HEK293 (cell line): ENCODE measurements around the gene CD2AP.

Experiments used
- KLF8 ChIP-seq: fragments of 450-650 bp; formaldehyde crosslinking; IDR thresholded peaks from 2 replicates; pipeline ENCODE4 v1.5.1; 2016; ENCODE audit warnings: missing biosample characterization, missing genetic modification characterization
- PRDM1 ChIP-seq: fragments of 450-650 bp; formaldehyde crosslinking; IDR thresholded peaks from 2 replicates; pipeline ENCODE4; 2016; ENCODE audit warnings: missing biosample characterization, missing genetic modification characterization
- PRDM4 ChIP-seq: fragments of 450-650 bp; formaldehyde crosslinking; IDR thresholded peaks from 2 replicates; pipeline ENCODE4 v1.5.1; 2017; ENCODE audit warnings: missing biosample characterization, missing genetic modification characterization
- YY1 ChIP-seq: fragments of 450-650 bp; formaldehyde crosslinking; IDR thresholded peaks from 2 replicates; pipeline ENCODE4 v1.5.1; 2018; ENCODE audit warnings: missing biosample characterization, missing genetic modification characterization
- ZBTB1 ChIP-seq: fragments of 450-650 bp; formaldehyde crosslinking; IDR thresholded peaks from 2 replicates; pipeline ENCODE4 v1.5.1; 2016; ENCODE audit warnings: missing biosample characterization, missing genetic modification characterization
- ZBTB20 ChIP-seq: fragments of 450-650 bp; formaldehyde crosslinking; IDR thresholded peaks from 2 replicates; pipeline ENCODE4 v1.5.1; 2016; ENCODE audit warnings: missing biosample characterization, missing genetic modification characterization
- ZFP3 ChIP-seq: fragments of 450-650 bp; formaldehyde crosslinking; IDR thresholded peaks from 2 replicates; pipeline ENCODE4 v1.5.1; 2016; ENCODE audit warnings: low read depth, missing biosample characterization, missing genetic modification characterization
- ZNF169 ChIP-seq: fragments of 450-650 bp; formaldehyde crosslinking; IDR thresholded peaks from 2 replicates; pipeline ENCODE4 v1.5.1; 2016; ENCODE audit warnings: missing biosample characterization, missing genetic modification characterization
- ZNF175 ChIP-seq: fragments of 450-650 bp; formaldehyde crosslinking; IDR thresholded peaks from 2 replicates; pipeline ENCODE4 v1.5.1; 2016; ENCODE audit warnings: missing biosample characterization, missing genetic modification characterization
- ZNF18 ChIP-seq: fragments of 450-650 bp; formaldehyde crosslinking; IDR thresholded peaks from 2 replicates; pipeline ENCODE4 v1.5.1; 2016; ENCODE audit warnings: missing biosample characterization, missing genetic modification characterization
- ZNF2 ChIP-seq: fragments of 450-650 bp; formaldehyde crosslinking; IDR thresholded peaks from 2 replicates; pipeline ENCODE4 v1.5.1; 2016; ENCODE audit warnings: missing biosample characterization, missing genetic modification characterization
- ZNF221 ChIP-seq: fragments of 450-650 bp; formaldehyde crosslinking; IDR thresholded peaks from 2 replicates; pipeline ENCODE4 v1.5.1; 2017; ENCODE audit warnings: missing biosample characterization, missing genetic modification characterization, borderline replicate concordance
- ZNF335 ChIP-seq: fragments of 450-650 bp; formaldehyde crosslinking; conservative IDR thresholded peaks from 2 replicates; pipeline ENCODE4 v1.5.1; 2016; ENCODE audit warnings: missing biosample characterization, missing genetic modification characterization
- ZNF350 ChIP-seq: fragments of 450-650 bp; formaldehyde crosslinking; IDR thresholded peaks from 2 replicates; pipeline ENCODE4 v1.5.0; 2017; ENCODE audit warnings: missing biosample characterization, mild to moderate bottlenecking, missing genetic modification characterization
- ZNF366 ChIP-seq: fragments of 450-650 bp; formaldehyde crosslinking; conservative IDR thresholded peaks from 2 replicates; pipeline ENCODE4 v1.5.1; 2016; ENCODE audit warnings: missing biosample characterization, missing genetic modification characterization
- ZNF416 ChIP-seq: fragments of 450-650 bp; formaldehyde crosslinking; IDR thresholded peaks from 2 replicates; pipeline ENCODE4 v1.5.1; 2016; ENCODE audit warnings: missing biosample characterization, missing genetic modification characterization
- ZNF544 ChIP-seq: fragments of 450-650 bp; formaldehyde crosslinking; IDR thresholded peaks from 2 replicates; pipeline ENCODE4 v1.5.0; 2017; ENCODE audit warnings: missing biosample characterization, missing genetic modification characterization
- ZNF580 ChIP-seq: fragments of 450-650 bp; formaldehyde crosslinking; IDR thresholded peaks from 2 replicates; pipeline ENCODE4 v1.5.1; 2016; ENCODE audit warnings: missing biosample characterization, missing genetic modification characterization
- ZNF660 ChIP-seq: fragments of 450-650 bp; IDR thresholded peaks from 2 replicates; pipeline ENCODE4 v1.5.1; 2018; ENCODE audit warnings: missing biosample characterization, mild to moderate bottlenecking, missing genetic modification characterization
- ZNF670 ChIP-seq: fragments of 450-650 bp; formaldehyde crosslinking; IDR thresholded peaks from 2 replicates; pipeline ENCODE4 v1.5.1; 2016; ENCODE audit warnings: missing biosample characterization, missing genetic modification characterization, low read depth
- ZNF704 ChIP-seq: fragments of 450-650 bp; formaldehyde crosslinking; IDR thresholded peaks from 2 replicates; pipeline ENCODE4 v1.5.1; 2016; ENCODE audit warnings: missing biosample characterization, missing genetic modification characterization
- ZNF76 ChIP-seq: fragments of 450-650 bp; formaldehyde crosslinking; IDR thresholded peaks from 2 replicates; pipeline ENCODE4; 2016; ENCODE audit warnings: low read depth, missing biosample characterization, missing genetic modification characterization, borderline replicate concordance
- ZNF792 ChIP-seq: fragments of 450-650 bp; formaldehyde crosslinking; IDR thresholded peaks from 2 replicates; pipeline ENCODE4 v1.5.1; 2016; ENCODE audit warnings: missing biosample characterization, missing genetic modification characterization
- TF ChIP-seq, protein P1 (sequence below): fragments of 450-650 bp; formaldehyde crosslinking; IDR thresholded peaks from 2 replicates; pipeline ENCODE4 v1.5.1; 2016; ENCODE audit warnings: missing biosample characterization, missing genetic modification characterization, borderline replicate concordance
- TF ChIP-seq, protein P2 (sequence below): fragments of 450-650 bp; formaldehyde crosslinking; IDR thresholded peaks from 2 replicates; pipeline ENCODE4 v1.5.1; 2017; ENCODE audit warnings: missing biosample characterization, missing genetic modification characterization
- TF ChIP-seq, protein P3 (sequence below): fragments of 450-650 bp; formaldehyde crosslinking; IDR thresholded peaks from 2 replicates; pipeline ENCODE4 v1.5.1; 2016; ENCODE audit warnings: missing biosample characterization, missing genetic modification characterization

Gene CD2AP

GRCh38 chr6:47477497-47478232, at the start of gene CD2AP (continued):
- TF ChIP-seq ZNF169 (no peak), ZNF175 (tag by site-specific recombination) (no peak), ZNF544 (tag by site-specific recombination) (no peak), ZNF76 (tag by site-specific recombination) (peak; percentile 72; the same call in 1 of the 2 replicates), ZNF670 (tag by site-specific recombination) (no peak), PRDM4 (peak; percentile 36; the same call in 1 of the 2 replicates), ZNF792 (no peak), ZFP3 (tag by site-specific recombination) (no peak), YY1 (tag by site-specific recombination) (0 out of 2 replicates have a peak, but pooled peaks have one; percentile 45), ZNF350 (no peak), PRDM1 (no peak; the same call in 1 of the 2 replicates), ZNF704 (no peak), ZBTB20 (no peak), ZNF416 (tag by site-specific recombination) (no peak), ZNF2 (tag by site-specific recombination) (no peak), ZNF660 (tag by site-specific recombination) (peak; percentile 53), ZNF221 (tag by site-specific recombination) (no peak), ZNF18 (no peak), ZNF580 (tag by site-specific recombination) (0 out of 2 replicates have a peak, but pooled peaks have one; percentile 7), ZBTB1 (tag by site-specific recombination) (no peak), KLF8 (tag by site-specific recombination) (peak; percentile 98), ZNF335 (tag by site-specific recombination) (peak; percentile 87), ZNF366 (tag by site-specific recombination) (no peak)
- TF ChIP-seq, protein P1, sequence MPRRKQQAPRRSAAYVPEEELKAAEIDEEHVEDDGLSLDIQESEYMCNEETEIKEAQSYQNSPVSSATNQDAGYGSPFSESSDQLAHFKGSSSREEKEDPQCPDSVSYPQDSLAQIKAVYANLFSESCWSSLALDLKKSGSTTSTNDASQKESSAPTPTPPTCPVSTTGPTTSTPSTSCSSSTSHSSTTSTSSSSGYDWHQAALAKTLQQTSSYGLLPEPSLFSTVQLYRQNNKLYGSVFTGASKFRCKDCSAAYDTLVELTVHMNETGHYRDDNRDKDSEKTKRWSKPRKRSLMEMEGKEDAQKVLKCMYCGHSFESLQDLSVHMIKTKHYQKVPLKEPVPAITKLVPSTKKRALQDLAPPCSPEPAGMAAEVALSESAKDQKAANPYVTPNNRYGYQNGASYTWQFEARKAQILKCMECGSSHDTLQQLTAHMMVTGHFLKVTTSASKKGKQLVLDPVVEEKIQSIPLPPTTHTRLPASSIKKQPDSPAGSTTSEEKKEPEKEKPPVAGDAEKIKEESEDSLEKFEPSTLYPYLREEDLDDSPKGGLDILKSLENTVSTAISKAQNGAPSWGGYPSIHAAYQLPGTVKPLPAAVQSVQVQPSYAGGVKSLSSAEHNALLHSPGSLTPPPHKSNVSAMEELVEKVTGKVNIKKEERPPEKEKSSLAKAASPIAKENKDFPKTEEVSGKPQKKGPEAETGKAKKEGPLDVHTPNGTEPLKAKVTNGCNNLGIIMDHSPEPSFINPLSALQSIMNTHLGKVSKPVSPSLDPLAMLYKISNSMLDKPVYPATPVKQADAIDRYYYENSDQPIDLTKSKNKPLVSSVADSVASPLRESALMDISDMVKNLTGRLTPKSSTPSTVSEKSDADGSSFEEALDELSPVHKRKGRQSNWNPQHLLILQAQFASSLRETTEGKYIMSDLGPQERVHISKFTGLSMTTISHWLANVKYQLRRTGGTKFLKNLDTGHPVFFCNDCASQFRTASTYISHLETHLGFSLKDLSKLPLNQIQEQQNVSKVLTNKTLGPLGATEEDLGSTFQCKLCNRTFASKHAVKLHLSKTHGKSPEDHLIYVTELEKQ (tag by site-specific recombination), result no peak
- TF ChIP-seq, protein P2, sequence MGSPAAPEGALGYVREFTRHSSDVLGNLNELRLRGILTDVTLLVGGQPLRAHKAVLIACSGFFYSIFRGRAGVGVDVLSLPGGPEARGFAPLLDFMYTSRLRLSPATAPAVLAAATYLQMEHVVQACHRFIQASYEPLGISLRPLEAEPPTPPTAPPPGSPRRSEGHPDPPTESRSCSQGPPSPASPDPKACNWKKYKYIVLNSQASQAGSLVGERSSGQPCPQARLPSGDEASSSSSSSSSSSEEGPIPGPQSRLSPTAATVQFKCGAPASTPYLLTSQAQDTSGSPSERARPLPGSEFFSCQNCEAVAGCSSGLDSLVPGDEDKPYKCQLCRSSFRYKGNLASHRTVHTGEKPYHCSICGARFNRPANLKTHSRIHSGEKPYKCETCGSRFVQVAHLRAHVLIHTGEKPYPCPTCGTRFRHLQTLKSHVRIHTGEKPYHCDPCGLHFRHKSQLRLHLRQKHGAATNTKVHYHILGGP (tag by site-specific recombination), result no peak
- TF ChIP-seq, protein P3, sequence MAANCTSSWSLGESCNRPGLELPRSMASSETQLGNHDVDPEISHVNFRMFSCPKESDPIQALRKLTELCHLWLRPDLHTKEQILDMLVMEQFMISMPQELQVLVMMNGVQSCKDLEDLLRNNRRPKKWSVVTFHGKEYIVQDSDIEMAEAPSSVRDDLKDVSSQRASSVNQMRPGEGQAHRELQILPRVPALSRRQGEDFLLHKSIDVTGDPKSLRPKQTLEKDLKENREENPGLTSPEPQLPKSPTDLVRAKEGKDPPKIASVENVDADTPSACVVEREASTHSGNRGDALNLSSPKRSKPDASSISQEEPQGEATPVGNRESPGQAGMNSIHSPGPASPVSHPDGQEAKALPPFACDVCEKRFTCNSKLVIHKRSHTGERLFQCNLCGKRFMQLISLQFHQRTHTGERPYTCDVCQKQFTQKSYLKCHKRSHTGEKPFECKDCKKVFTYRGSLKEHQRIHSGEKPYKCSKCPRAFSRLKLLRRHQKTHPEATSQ (tag by site-specific recombination), result no peak
